OCI-M2 (cell line): ENCODE data around the gene GPR65.

Experiments
- DNase-seq: peaks from one replicate; lab custom pipeline; 2025; ENCODE audit not compliant: unreplicated experiment; lab: John Stamatoyannopoulos, UW

GPR65 gene

DNA sequence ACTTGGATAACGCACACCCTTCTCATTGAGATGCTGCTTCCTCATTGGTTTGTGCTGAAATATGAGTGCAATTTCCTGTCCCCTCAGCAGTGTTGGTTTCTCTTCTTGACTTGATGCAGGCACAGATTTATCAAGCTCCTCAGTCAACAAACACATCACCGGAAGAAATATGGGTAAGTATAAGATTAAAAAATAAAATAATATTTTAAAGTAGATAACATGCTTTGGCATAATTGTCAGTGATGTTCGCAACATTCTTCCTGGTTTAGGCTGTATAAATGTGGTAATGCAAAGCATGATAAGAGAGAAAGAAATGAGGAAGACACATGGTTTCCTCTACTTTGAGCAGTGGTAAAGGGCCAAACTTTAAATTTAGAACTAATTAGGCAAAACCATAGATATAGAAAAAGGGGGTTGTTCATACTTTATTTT lies at the start of gene GPR65:
GPR65 (plus strand) TSS at position 86 of the 432 bp plus-strand sequence. CDS start 5,713 bp downstream, outside the sequence.
- DNase-seq: no peak

- DNase-seq: no peak
Observed at GRCh38 chr14:87955501-87955900, 49.4 kb upstream of the GPR65 start.

DNA sequence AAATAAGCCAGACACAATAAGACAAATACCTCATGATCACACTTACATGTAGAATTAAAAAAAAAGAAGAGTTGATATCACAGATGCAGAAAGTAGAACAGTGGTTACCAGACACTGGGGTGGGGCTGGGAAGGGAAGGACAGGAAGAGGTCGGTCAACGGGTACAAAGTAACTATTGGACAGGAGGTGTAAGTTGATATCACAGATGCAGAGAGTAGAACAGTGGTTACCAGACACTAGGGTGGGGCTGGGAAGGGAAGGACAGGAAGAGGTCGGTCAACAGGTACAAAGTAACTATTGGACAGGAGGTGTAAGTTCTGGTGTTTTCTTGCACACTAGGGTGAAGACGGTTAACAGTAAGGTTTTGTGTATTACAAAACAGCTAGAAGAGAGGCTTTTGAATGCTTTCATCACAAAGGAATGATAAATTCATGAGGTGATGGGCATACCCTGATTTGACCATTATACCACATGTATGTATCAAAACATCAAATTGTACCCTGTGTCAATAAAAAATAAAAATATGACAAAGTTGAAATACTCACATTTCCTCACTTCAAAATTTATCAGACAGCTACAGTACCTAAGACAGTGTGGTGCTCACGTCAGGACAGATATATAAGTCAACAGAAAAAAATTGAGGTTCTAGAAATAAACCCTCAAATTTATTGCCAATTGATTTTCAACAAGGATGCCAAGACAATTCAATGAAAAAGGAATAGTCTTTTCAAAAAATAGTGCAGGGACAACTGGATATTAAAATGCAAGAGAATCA lies 44.7 kb upstream of the GPR65 start:
- DNase-seq: no peak

DNA sequence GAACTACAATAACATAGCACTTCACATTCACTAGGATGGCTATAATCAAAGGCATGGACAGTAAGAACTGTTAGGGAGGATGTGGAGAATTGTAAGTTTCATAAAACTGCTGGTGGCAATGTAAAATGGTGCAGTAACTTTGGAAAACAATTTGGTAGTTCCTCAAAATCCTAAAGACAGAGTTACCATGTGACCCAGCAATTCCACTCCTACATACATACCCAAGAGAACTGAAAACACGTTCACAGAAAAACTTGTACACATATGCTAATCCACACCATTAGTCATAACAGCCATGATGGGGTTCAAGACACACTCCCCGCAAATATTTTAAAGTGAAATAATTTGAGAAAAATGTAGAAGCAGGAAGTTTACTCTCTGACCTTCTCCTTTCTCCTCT lies 43.7 kb upstream of the GPR65 start:
- no peak for DNase-seq

- no peak for DNase-seq
Observed at GRCh38 chr14:87966816-87967215, 38.1 kb upstream of the GPR65 start.

DNA sequence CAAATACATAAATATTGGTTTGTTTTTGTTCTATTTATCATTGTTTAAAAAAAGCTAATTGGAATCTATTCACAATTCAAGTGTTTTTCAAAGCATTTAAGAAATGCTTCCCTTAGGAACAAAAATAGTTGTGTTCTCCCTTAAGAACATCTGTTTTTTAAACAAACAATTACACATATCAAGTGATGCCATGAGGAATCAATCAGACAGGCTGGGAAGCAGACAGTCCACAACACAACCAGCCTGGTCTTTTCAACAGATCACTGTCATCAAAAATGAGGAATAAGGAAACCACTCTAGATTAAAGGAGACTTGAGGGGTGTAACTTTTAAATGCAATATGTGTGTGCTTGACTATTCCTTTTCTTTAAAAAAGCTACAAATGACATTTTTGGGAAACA lies 37.4 kb upstream of the GPR65 start:
- no peak for DNase-seq

- DNase-seq: no peak
Observed at GRCh38 chr14:87971010-87971409, 33.9 kb upstream of the GPR65 start.

DNA sequence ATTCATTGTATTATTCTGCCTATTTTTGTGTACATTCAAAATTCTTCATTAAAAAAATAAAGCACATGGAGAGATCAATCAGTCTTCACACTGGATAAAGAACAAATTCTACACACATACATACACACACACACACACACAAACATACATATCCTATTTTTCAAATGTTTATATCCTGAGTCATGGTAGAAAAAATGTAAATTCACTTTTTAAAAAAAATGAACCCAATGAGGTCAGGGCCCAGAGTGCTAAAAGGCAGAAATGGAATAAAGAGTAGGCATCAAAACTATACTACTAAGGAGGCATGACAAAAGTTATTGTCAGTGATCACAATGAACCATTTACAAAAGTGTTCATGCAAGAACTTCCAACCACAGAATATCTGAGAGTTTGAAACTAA lies 29.3 kb upstream of the GPR65 start:
- DNase-seq: no peak

DNA sequence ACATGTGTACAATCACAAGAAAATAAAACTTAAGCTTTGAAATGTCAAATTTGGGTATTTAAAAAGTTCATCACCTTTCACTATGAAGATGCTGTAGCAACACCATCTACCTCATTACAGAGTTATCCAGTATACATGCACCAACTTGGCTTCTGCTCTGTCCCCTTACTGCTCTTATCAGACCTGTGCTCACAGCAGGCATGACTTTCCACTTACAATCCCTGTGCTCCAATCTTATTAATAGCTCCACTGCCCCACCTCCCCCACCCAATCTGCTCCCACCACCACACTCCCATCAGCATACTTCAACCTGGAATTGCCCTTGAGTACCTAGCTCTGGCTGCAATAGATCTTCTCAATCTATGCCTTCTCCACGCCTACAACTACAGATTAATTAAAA lies 25.2 kb upstream of the GPR65 start:
- DNase-seq: no peak

DNA sequence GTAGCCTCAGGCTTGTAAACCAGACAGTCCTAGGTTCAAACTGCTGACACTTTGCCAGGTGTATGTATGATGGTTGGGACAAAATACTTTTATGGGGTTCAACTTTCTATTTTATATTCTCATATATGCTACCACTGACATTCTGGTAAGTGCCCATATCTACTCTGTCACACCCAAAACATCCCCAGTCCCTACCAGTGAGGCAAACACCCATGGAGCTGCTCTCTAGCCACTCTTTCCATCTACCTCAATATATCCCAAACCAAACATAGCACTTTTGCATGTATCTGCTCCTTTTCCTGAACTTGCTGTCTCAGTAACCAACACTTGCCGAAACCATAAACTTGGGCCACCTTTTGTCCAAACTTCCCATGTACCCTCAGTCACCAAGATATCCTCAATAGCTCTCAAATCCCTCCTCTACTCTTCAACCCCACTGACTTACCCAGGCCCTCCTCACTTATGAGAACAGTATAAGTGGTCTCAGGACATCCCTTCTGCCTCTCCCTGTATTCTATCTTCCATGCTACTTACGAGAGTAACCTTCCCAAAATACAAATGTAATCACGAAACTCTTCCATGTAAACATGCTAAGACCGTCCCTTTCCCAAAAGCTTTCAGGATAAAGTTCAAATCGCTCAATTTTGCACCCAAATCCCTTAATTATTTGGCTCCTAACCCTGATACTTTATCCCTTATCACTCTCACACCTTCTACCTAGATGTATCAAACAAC lies 15.5 kb upstream of the GPR65 start:
- no peak for DNase-seq

GRCh38 chr14:87989956-87990299 lies 15.0 kb upstream of the GPR65 start:
- no peak for DNase-seq

DNA sequence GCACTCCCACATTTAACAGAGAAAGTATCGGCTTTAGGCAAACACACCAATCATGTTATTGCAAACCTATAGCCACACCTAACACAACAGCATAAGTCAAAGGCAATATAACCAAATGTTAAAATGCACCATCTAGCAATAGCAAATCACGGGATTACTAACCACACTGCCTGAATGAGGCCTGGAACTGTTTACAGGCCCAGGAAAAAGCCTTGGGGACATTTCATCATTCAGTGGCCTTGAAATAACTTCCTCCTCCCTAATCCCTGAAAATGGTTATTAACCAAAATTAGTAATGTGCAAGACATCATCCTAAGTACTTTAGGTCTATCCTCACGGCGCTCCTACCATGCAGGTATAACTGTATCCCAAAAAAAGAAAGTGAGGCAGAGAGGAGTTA lies 14.3 kb upstream of the GPR65 start:
- no peak for DNase-seq

DNA sequence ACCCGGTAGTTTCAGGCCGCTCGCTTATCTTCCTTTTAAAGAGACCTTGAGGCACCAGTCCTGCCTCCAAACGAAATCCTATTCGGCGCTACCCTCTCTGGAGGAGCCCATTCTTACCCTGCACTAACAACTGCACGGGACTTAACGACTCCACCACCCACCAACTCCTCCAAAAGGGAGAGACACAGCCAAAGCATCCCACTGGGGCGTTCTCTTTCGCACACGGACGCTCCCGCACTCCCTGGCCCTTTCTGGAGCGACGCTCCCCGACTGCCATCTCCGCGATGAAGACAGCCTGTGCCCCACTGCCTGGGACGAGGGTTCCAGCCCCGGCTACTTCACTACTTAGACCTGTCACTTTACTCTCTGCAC lies 12.6 kb upstream of the GPR65 start:
- DNase-seq: no peak

DNA sequence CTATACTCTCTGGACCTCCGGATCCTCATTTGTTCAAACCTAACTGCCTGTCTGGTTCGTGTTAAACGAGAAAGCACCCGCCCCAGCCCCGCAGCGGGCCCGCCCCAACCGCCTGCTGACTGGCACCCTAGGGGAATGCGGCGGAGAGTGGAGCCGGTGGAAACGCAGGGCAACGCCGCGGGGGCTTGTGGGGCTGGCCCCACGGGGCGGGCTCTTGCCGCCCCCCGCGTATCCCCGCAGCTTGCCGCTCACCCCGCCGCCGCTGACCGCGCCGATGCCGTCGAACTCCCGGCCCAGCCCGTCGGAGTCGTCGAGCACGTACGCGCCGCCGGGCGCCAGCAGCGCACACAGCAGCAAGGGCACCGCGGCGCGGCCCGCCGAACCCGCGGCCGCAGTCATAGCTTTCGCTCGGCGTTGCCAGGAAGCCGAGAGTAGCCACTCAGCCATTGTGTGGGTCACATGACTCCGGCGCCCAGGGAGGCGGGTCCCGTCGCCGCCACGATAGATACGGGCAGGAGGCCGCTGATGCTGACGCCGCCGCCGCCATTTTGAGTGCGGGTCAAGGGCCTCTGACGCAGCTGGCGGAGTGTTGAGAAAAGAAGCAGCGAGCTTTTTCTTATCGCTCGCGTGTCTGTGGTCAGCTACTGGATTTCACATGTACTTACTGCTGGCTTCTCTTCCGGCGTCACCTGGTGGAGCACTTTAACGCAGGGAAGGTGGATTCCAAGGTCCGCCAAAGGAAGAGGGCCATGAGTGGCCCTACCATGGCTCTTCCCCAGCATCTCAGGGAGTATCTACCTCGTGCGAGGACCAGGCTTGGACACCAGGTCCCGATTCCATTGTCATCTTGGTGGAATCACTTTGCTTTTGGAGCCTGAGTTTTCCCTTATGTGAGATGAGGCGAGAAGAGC lies 12.0 kb upstream of the GPR65 start, which contains the start of gene GALC:
GALC (minus strand) TSS at position 465 of the 911 bp plus-strand sequence; CDS start at position 447, 18 bp downstream.
- peak; percentile 78 for DNase-seq

- no peak for DNase-seq
Observed at GRCh38 chr14:87994974-87995373, 10.0 kb upstream of the GPR65 start.

GRCh38 chr14:87995500-87996290 lies 9.2 kb upstream of the GPR65 start:
- peak; percentile 86 for DNase-seq

GRCh38 chr14:87996291-87996592 lies 8.7 kb upstream of the GPR65 start:
- no peak for DNase-seq

DNA sequence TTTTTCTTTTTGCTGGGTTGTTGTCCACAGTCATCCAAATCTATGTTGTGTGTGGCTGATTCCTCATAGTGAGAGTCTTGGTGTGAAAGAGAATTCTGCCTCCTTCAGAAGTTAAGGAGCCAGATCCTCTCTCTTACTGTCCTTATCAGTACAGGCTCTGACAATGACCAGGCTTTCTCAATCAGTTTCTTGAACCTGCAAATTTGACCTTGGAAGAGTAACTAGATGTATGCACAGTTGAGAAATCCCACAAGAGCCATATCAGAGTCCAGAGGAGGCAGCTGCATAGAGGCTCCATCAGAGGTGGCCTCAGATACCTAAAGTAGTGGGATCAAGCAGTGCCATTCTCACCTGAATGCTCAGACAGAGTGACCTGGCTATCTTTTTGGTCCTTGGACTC lies 6.5 kb upstream of the GPR65 start:
- DNase-seq: no peak

DNA sequence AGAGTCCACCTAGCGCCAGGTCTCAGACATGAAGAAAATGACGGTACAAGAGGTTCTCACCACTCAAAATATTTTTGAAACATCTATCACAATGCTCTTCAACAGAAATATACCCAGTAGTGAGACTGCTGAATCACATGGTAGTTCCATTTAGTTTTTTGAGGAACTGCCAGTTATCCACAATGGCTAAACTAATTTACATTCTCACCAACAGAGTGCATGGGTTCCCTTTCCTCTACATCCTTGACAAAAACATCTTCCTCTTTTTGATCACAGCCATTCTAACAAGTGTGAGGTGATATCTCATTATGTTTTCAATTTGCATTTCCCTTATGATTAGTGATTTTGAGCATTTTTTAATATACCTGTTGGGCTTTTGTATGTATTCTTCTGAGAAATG lies 5.7 kb upstream of the GPR65 start:
- DNase-seq: no peak

DNA sequence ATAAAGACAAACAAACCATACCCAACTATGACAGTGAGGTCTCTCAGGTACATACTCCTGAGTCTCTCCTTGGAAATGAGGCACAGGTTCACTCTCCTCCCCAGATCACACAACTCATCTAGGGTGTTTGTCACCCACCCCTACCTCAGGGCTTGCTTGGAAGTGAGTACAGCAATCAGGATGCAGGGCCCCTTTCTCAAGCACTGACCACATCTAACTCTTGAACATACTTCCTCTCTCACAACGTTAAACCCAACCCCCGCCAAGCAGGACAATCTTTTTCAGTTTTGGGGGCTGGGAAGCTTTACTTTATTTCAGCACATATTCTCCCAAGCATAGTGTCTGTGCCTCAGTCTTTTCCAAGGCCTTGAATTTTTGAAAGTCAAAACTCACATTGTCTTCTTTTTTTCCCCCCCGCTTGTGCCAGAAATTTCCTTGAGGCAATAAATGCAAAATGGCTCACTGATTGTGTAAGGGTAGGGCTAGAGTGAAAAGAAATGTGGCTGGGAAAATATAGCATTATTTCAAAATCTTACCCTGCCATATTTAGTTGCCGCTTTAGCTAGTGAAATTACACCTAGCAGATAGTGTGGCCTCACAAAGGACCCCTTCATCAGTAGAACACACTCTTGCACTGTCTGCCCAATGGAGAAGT lies 2.4 kb upstream of the GPR65 start:
- no peak for DNase-seq
